ENCODE results near the gene LOXHD1.

Gene LOXHD1

GRCh38 chr18:46569211-46569610 is 87.8 kb downstream of the LOXHD1 start:
- Histone ChIP-seq H3K27me3 (ENCODE audit: insufficient read depth, low read length) (0 out of 2 replicates have a peak, but pooled peaks cover 4% of the 10 kb centered on the region), H3K9me2 (ENCODE audit: low read depth, low read length) (no peaks in the 10 kb centered on the region), H4K20me1 (ENCODE audit: insufficient read depth, low read length) (no peaks in the 10 kb centered on the region), H2AFZ (ENCODE audit: low read length) (no peak overlapping the region), H3K4me2 (ENCODE audit: low read length) (no peak overlapping the region), H3K4me1 (ENCODE audit: insufficient read depth, low read length, severe bottlenecking) (no peaks in the 10 kb centered on the region), H3F3A (ENCODE audit: insufficient read depth, low read length) (no peaks in the 10 kb centered on the region), H3K36me3 (ENCODE audit: insufficient read depth, low read length) (no peaks in the 10 kb centered on the region), H3K9ac (ENCODE audit: low read length) (no peak overlapping the region), H3K79me2 (ENCODE audit: insufficient read depth, low read length) (no peaks in the 10 kb centered on the region), H3K27ac (ENCODE audit: low read depth, low read length, poor library complexity, severe bottlenecking) (no peak overlapping the region), H3K9me3 (ENCODE audit: low read length) (no peaks in the 10 kb centered on the region), H3K4me3 (ENCODE audit: low read depth, low read length, poor library complexity, severe bottlenecking) (no peak overlapping the region)
- TF ChIP-seq CTCF (IDR thresholded peaks at IDR 0.05; ENCODE audit: low read length) = no peak

DNA sequence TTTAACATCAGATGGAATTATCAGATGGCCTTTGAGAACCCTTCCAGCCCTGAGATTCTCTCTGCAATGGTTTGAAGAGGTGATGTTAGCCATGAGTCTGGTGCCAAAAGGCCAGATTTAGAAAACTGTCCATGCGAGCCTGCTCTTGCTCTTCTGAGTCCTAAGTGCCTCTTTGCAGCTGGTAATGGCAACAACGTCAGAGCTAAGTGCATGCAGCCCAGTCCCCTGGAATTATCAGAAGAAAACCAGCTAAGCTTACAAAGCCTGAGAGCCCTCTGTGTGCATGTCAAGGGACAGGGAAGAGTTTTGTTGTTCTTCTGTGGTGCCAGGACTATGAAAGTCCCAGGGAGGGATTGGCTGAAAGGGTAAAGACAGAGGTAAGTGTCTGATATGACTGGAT is 89.8 kb downstream of the LOXHD1 start:
- Histone ChIP-seq H3K27me3 (ENCODE audit: insufficient read depth, low read length) (0 out of 2 replicates have a peak, but pooled peaks cover 4% of the 10 kb centered on the region), H3K27ac (ENCODE audit: low read depth, low read length, poor library complexity, severe bottlenecking) (no peak overlapping the region)

GRCh38 chr18:46566111-46566510 is 90.9 kb downstream of the LOXHD1 start:
- H3K36me3 ChIP-seq (ENCODE audit: insufficient read depth, low read length) = no peaks in the 10 kb centered on the region
- no peak overlapping the region for H3K9ac ChIP-seq (ENCODE audit: low read length)
- no peak overlapping the region for H3K4me2 ChIP-seq (ENCODE audit: low read length)
- TF ChIP-seq CTCF (IDR thresholded peaks at IDR 0.05; ENCODE audit: low read length) (no peak), EZH2 (IDR thresholded peaks at IDR 0.05; ENCODE audit: borderline replicate concordance, low read length) (no peak)
- no peaks in the 10 kb centered on the region for H3K79me2 ChIP-seq (ENCODE audit: insufficient read depth, low read length)
- H3K4me3 ChIP-seq (ENCODE audit: low read depth, low read length, poor library complexity, severe bottlenecking) = no peak overlapping the region
- no peak overlapping the region for H3K27ac ChIP-seq (ENCODE audit: low read depth, low read length, poor library complexity, severe bottlenecking)
- no peak overlapping the region for H2AFZ ChIP-seq (ENCODE audit: low read length)
- H3K4me1 ChIP-seq (ENCODE audit: insufficient read depth, low read length, severe bottlenecking) = no peaks in the 10 kb centered on the region
- H3K27me3 ChIP-seq (ENCODE audit: insufficient read depth, low read length) = 0 out of 2 replicates have a peak, but pooled peaks cover 4% of the 10 kb centered on the region
- H3K9me3 ChIP-seq (ENCODE audit: low read length) = no peaks in the 10 kb centered on the region
- no peaks in the 10 kb centered on the region for H4K20me1 ChIP-seq (ENCODE audit: insufficient read depth, low read length)
- H3F3A ChIP-seq (ENCODE audit: insufficient read depth, low read length) = no peaks in the 10 kb centered on the region
- no peaks in the 10 kb centered on the region for H3K9me2 ChIP-seq (ENCODE audit: low read depth, low read length)

More for the DNA sequence above, 89.8 kb downstream of the LOXHD1 start:
- Histone ChIP-seq H3K36me3 (ENCODE audit: insufficient read depth, low read length) (no peaks in the 10 kb centered on the region), H3K79me2 (ENCODE audit: insufficient read depth, low read length) (no peaks in the 10 kb centered on the region), H3K4me3 (ENCODE audit: low read depth, low read length, poor library complexity, severe bottlenecking) (no peak overlapping the region), H3K9me2 (ENCODE audit: low read depth, low read length) (no peaks in the 10 kb centered on the region), H3F3A (ENCODE audit: insufficient read depth, low read length) (no peaks in the 10 kb centered on the region), H3K9me3 (ENCODE audit: low read length) (no peaks in the 10 kb centered on the region), H3K4me1 (ENCODE audit: insufficient read depth, low read length, severe bottlenecking) (no peaks in the 10 kb centered on the region), H3K9ac (ENCODE audit: low read length) (no peak overlapping the region), H3K4me2 (ENCODE audit: low read length) (no peak overlapping the region), H4K20me1 (ENCODE audit: insufficient read depth, low read length) (no peaks in the 10 kb centered on the region), H2AFZ (ENCODE audit: low read length) (no peak overlapping the region)
- no peak for TF ChIP-seq EZH2 (IDR thresholded peaks at IDR 0.05; ENCODE audit: borderline replicate concordance, low read length)
- no peak for TF ChIP-seq CTCF (IDR thresholded peaks at IDR 0.05; ENCODE audit: low read length)
